MG63 (cell line): ENCODE data around the gene PRUNE1. TPM values are rescaled to one million over a fixed set of nuclear protein-coding genes. Genes with fewer than 3 reads are reported as not detected.
A peak's percentile ranks its signal among the peaks of the same experiment; 100 is the strongest.

Experiments used
- DNase-seq: peaks from one replicate; pipeline ENCODE4 v3.0.0-alpha.2; 2020
- H3K27me3 ChIP-seq: fragments of 250-450 bp; sonication (Bioruptor Pico); 2 replicates; pipeline ENCODE4 v1.5.1; 2020; ENCODE audit warnings: mild to moderate bottlenecking, moderate library complexity
- H3K36me3 ChIP-seq: fragments of 250-450 bp; sonication (Bioruptor Pico); 2 replicates; pipeline ENCODE4 v1.5.1; 2020; ENCODE audit warnings: mild to moderate bottlenecking, moderate library complexity
- H3K4me3 ChIP-seq: fragments of 250-450 bp; sonication (Bioruptor Pico); 2 replicates; pipeline ENCODE4 v1.5.1; 2020; ENCODE audit warnings: mild to moderate bottlenecking, moderate library complexity
- H3K9me3 ChIP-seq: fragments of 250-450 bp; sonication (Bioruptor Pico); 2 replicates; pipeline ENCODE4 v1.5.1; 2020; ENCODE audit warnings: mild to moderate bottlenecking, moderate library complexity
- total RNA-seq: library from RNA; depleted of rRNA; stranded (reverse); fragments of >200 nt; shearing (Covaris generic); gene quantifications from 2 replicates; pipeline ENCODE4 v1.2.3, GENCODE V29; 2014; ENCODE audit warnings: low replicate concordance

The PRUNE1 gene
- total RNA-seq, 1 experiment from 2014 or later: 8.1 TPM

- no peak overlapping the region for H3K4me3 ChIP-seq
- no peaks in the 10 kb centered on the region for H3K27me3 ChIP-seq
- no peaks in the 10 kb centered on the region for H3K9me3 ChIP-seq
- no peak for DNase-seq
- H3K36me3 ChIP-seq: peaks cover 12% of the 10 kb centered on the region
Measured at GRCh38 chr1:151012684-151013471, 4.6 kb downstream of the PRUNE1 start.

DNA sequence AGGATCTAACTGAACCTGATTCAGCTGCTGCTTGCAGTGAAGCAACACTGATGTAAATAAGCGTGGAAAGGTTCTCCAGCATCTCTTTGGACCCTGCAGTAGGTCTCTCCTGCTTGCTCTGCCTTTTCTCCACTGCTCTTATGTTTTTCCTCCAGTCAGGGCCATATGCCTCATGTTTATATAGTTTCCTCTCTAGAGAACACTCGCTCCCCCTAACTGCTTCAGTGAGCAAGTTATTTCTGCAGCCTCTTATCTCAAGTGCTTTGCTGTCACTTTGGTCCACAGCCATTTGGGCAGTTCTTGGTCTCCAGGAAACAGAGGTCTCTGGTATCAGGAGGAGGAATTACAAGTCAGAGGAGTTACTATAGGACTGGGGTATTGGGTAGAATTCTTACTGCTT is 5.3 kb downstream of the PRUNE1 start:
- peaks cover 19% of the 10 kb centered on the region for H3K36me3 ChIP-seq
- no peaks in the 10 kb centered on the region for H3K27me3 ChIP-seq
- no peak for DNase-seq
- no peak overlapping the region for H3K4me3 ChIP-seq
- H3K9me3 ChIP-seq: no peaks in the 10 kb centered on the region

GRCh38 chr1:151024540-151025146 is 16.4 kb downstream of the PRUNE1 start:
- H3K9me3 ChIP-seq: no peaks in the 10 kb centered on the region
- H3K4me3 ChIP-seq: no peak overlapping the region
- H3K27me3 ChIP-seq: no peaks in the 10 kb centered on the region
- H3K36me3 ChIP-seq: peaks cover 33% of the 10 kb centered on the region
- DNase-seq: peak; percentile 53

GRCh38 chr1:151026460-151026859 is 18.2 kb downstream of the PRUNE1 start:
- Histone ChIP-seq H3K9me3 (no peaks in the 10 kb centered on the region), H3K27me3 (no peaks in the 10 kb centered on the region), H3K36me3 (peaks cover 43% of the 10 kb centered on the region), H3K4me3 (no peak overlapping the region)
- DNase-seq: no peak

DNA sequence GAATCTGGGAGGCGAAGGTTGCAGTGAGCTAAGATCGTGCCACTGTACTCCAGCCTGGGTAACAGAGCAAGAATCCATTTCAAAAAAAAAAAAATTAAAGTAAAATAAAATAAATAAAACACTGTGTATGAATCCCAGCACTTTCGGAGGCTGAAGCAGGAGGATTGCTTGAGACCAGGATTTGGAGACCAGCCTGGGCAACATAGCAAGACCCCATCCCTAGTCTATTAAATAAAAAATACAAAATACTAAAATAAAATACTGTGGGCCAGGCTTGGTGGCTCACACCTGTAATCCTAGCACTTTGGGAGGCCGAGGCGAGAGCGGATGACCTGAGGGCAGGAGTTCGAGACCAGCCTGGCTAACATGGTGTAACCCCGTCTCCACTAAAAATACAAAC is 23.9 kb downstream of the PRUNE1 start:
- DNase-seq: no peak
- H3K36me3 ChIP-seq: peaks cover 50% of the 10 kb centered on the region
- no peaks in the 10 kb centered on the region for H3K9me3 ChIP-seq
- no peaks in the 10 kb centered on the region for H3K27me3 ChIP-seq
- no peak overlapping the region for H3K4me3 ChIP-seq

DNA sequence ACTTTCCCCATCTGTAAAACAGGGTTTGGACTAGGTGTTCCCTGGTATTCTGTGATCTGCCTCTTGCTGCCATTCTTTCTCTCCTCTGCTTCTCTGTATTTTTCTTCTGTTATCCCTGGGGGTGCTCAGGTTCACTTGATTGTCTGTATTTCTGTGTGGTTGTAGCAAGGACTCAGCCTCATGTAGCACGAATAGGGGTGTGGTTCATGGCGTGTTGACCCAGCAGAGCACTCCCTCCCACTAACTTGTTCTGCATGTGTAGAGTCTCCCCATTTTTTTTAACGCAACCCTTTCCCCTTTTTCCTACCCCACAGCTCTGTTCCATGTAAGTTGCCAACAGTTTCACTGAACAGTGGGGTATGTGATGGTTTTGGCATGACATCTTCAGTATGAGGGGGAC is 26.9 kb downstream of the PRUNE1 start:
- Histone ChIP-seq H3K36me3 (peaks cover 39% of the 10 kb centered on the region), H3K27me3 (no peaks in the 10 kb centered on the region), H3K4me3 (no peak overlapping the region), H3K9me3 (no peaks in the 10 kb centered on the region)
- DNase-seq: no peak

GRCh38 chr1:151036356-151036755 is 28.1 kb downstream of the PRUNE1 start, which contains the start of gene BNIPL:
Gene BNIPL, plus strand, starts transcription at chr1:151036586. Its CDS starts 140 bp downstream, at chr1:151036726.
- no peaks in the 10 kb centered on the region for H3K27me3 ChIP-seq
- H3K4me3 ChIP-seq: no peak within 1 kb of the TSS
- no peak for DNase-seq
- H3K9me3 ChIP-seq: no peaks in the 10 kb centered on the region
- peaks cover 31% of the 10 kb centered on the region for H3K36me3 ChIP-seq

- no peak for DNase-seq
- no peaks in the 10 kb centered on the region for H3K9me3 ChIP-seq
- H3K27me3 ChIP-seq: no peaks in the 10 kb centered on the region
- no peak overlapping the region for H3K4me3 ChIP-seq
- peaks cover 25% of the 10 kb centered on the region for H3K36me3 ChIP-seq
Measured at GRCh38 chr1:151037032-151037431, 28.8 kb downstream of the PRUNE1 start.

- Histone ChIP-seq H3K4me3 (no peak overlapping the region), H3K27me3 (no peaks in the 10 kb centered on the region), H3K36me3 (peaks cover 15% of the 10 kb centered on the region), H3K9me3 (no peaks in the 10 kb centered on the region)
- no peak for DNase-seq
Measured at GRCh38 chr1:151039521-151039920, 31.3 kb downstream of the PRUNE1 start.

DNA sequence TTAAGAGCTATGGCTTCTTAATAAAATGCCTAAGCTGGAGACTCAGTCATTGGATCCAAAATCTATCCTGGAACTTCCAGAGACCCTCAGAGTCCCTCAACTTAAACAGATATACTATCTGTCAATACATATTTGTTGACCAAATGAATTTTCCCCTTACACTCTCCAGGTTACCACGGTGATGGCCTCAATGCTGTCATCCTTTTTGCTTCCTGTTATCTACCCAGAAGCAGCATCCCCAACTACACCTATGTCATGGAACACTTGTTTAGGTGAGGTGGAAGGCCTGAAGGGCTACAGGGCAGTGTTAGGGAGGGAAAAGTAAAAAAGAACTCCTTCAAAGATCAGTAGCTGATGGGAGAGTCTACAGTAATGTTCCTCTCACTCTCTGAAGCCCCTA is 34.9 kb downstream of the PRUNE1 start:
- H3K9me3 ChIP-seq: no peaks in the 10 kb centered on the region
- H3K36me3 ChIP-seq: peaks cover 4% of the 10 kb centered on the region; the same call in 1 of the 2 replicates
- DNase-seq: no peak
- H3K4me3 ChIP-seq: no peak overlapping the region
- no peaks in the 10 kb centered on the region for H3K27me3 ChIP-seq

GRCh38 chr1:151047591-151047924 is 39.3 kb downstream of the PRUNE1 start, which contains the start of gene C1orf56:
Gene C1orf56, plus strand, starts transcription at chr1:151047751. Its CDS starts 97 bp downstream, at chr1:151047848.
- peak; percentile 77 for DNase-seq
- peak within 1 kb of the TSS; percentile 71 for H3K4me3 ChIP-seq
- H3K9me3 ChIP-seq: no peaks in the 10 kb centered on the region
- no peaks in the 10 kb centered on the region for H3K27me3 ChIP-seq
- H3K36me3 ChIP-seq: peaks cover 21% of the 10 kb centered on the region

GRCh38 chr1:151047925-151048644 is 39.8 kb downstream of the PRUNE1 start:
- H3K9me3 ChIP-seq: no peaks in the 10 kb centered on the region
- H3K27me3 ChIP-seq: no peaks in the 10 kb centered on the region
- peak; percentile 79 for DNase-seq
- H3K4me3 ChIP-seq: peak overlapping the region; percentile 71
- H3K36me3 ChIP-seq: peaks cover 27% of the 10 kb centered on the region

DNA sequence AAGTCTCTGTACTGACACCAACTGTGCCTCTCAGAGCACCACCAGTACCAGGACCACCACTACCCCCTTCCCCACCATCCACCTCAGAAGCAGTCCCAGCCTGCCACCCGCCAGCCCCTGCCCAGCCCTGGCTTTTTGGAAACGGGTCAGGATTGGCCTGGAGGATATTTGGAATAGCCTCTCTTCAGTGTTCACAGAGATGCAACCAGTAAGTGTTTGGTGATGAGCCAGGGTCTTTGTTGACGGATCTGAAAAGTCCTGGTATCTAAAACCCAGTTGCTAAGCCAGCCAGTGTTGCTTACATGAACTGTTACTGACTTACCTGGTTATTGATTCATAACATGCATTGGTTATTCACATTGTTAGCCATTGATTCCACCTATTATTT is 40.4 kb downstream of the PRUNE1 start:
- no peaks in the 10 kb centered on the region for H3K27me3 ChIP-seq
- DNase-seq: no peak
- peak overlapping the region; percentile 71 for H3K4me3 ChIP-seq
- H3K9me3 ChIP-seq: no peaks in the 10 kb centered on the region
- peaks cover 32% of the 10 kb centered on the region for H3K36me3 ChIP-seq

- Histone ChIP-seq H3K4me3 (no peak overlapping the region), H3K9me3 (no peaks in the 10 kb centered on the region), H3K27me3 (no peaks in the 10 kb centered on the region), H3K36me3 (peaks cover 40% of the 10 kb centered on the region)
- DNase-seq: no peak
Measured at GRCh38 chr1:151049458-151049857, 41.2 kb downstream of the PRUNE1 start.

DNA sequence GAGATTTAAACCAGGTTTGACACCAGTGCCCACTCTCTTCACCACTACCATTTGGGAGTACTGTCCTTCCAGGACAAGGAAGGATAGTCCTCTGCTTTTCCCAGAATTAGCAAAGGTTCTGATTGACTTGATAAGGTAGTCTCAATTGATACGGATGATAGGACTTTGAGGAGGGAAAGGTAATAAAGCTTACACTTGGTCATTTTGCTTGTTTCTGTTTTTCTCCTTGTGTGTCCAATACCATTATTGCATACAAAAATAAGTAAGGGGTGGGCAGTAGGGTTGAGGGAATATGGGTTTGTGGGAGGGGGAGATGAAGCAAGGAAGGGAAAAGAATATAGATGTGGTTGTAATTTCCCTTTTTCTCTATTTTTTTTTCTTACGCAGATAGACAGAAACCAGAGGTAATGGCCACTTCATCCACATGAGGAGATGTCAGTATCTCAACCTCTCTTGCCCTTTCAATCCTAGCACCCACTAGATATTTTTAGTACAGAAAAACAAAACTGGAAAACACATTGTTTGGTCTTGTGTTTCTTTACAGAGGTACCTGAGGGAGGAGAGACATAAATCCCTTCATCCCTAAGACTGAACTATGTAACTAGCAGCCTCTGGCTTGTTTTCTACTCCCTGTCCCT is 41.9 kb downstream of the PRUNE1 start:
- Histone ChIP-seq H3K4me3 (no peak overlapping the region), H3K27me3 (no peaks in the 10 kb centered on the region), H3K9me3 (no peaks in the 10 kb centered on the region), H3K36me3 (peaks cover 48% of the 10 kb centered on the region)
- no peak for DNase-seq

DNA sequence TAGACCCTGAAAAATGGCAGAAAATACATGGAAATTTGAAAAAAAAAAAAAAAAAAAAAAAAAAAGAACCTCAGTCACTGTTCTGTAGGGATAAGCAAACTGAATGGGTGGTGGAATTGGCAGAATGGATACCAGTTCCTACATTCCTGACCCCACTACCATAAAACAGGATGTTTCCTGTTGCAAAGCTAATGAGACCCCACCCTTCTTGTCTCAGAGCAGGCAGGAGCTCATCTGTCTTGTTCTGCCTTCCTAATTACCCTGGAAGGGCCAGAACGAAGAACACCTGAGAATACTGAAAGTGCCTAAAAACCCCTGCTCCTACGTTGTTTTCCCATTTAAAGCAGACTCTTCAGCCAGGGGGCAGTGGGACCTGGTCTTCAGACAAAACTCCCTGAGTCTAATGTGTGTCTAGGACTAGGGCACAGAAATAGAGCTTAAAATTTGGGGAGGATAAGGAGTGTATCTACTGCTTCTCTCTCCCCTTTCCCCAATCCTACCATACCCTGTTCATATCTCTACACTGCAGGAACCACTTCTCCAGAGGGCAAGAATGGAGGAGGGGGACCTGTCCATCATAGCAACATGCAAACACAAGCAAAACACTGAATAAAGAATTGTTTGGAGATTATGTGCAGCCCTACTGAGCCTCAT is 43.2 kb downstream of the PRUNE1 start:
- peaks cover 61% of the 10 kb centered on the region for H3K36me3 ChIP-seq
- DNase-seq: no peak
- H3K4me3 ChIP-seq: no peak overlapping the region
- no peaks in the 10 kb centered on the region for H3K9me3 ChIP-seq
- H3K27me3 ChIP-seq: no peaks in the 10 kb centered on the region
